Fibroblast of gingiva (primary cell): ENCODE data around the gene HOXB4.

Experiments
- DNase-seq: peaks from one replicate; pipeline ENCODE4 v3.0.0-alpha.2; 2011; ENCODE audit warnings: low read depth

Gene HOXB4

GRCh38 chr17:48571826-48572417, 6.2 kb downstream of the HOXB4 start:
- DNase-seq = no peak

GRCh38 chr17:48571024-48571818, 6.9 kb downstream of the HOXB4 start:
- no peak for DNase-seq

- DNase-seq = no peak
These were observed 7.7 kb downstream of the HOXB4 start for GRCh38 chr17:48570325-48571023.

GRCh38 chr17:48569674-48570324, 8.4 kb downstream of the HOXB4 start:
- DNase-seq = no peak

- no peak for DNase-seq
These were observed 8.9 kb downstream of the HOXB4 start for GRCh38 chr17:48569240-48569582.

GRCh38 chr17:48568499-48569239, 9.5 kb downstream of the HOXB4 start:
- DNase-seq = no peak

GRCh38 chr17:48567646-48568354, 10.3 kb downstream of the HOXB4 start:
- no peak for DNase-seq

- no peak for DNase-seq
These were observed 10.9 kb downstream of the HOXB4 start for GRCh38 chr17:48567209-48567608.

- no peak for DNase-seq
These were observed 11.4 kb downstream of the HOXB4 start for GRCh38 chr17:48566717-48567116.

- no peak for DNase-seq
These were observed 12.0 kb downstream of the HOXB4 start for GRCh38 chr17:48565925-48566710.

- no peak for DNase-seq
These were observed 13.1 kb downstream of the HOXB4 start for GRCh38 chr17:48565022-48565554.

- no peak for DNase-seq
These were observed 13.7 kb downstream of the HOXB4 start for GRCh38 chr17:48564188-48565021.

GRCh38 chr17:48563867-48564187, 14.3 kb downstream of the HOXB4 start:
- no peak for DNase-seq

- DNase-seq = no peak
These were observed 14.7 kb downstream of the HOXB4 start for GRCh38 chr17:48563385-48563838.

GRCh38 chr17:48562934-48563333, 15.2 kb downstream of the HOXB4 start:
- DNase-seq = no peak

- no peak for DNase-seq
These were observed 16.0 kb downstream of the HOXB4 start for GRCh38 chr17:48561884-48562810.

- DNase-seq = no peak
These were observed 18.0 kb downstream of the HOXB4 start for GRCh38 chr17:48559840-48560817.
